Fibroblast of villous mesenchyme (primary cell): ENCODE data around the gene ITGA8. TPM values are rescaled to one million over a fixed set of nuclear protein-coding genes. Genes with fewer than 3 reads are reported as not detected.

ENCODE experiments used
- DNase-seq: peaks from one replicate; pipeline ENCODE4 v3.0.0-alpha.2; 2010; ENCODE audit warnings: low read depth
- H3K4me3 ChIP-seq: 2 replicates; pipeline ENCODE4 v1.5.1; 2011; ENCODE audit warnings: low read depth, mild to moderate bottlenecking, low read length
- total RNA-seq: library from RNA; depleted of rRNA; stranded (reverse); fragments of >200 nt; gene quantifications from 2 replicates; pipeline ENCODE4 v1.2.3, GENCODE V29; 2012
- TF ChIP-seq, protein P1 (sequence below): IDR thresholded peaks from 2 replicates; pipeline ENCODE4 v1.5.1; 2012; ENCODE audit warnings: low read depth, mild to moderate bottlenecking, low read length; ENCODE audit not compliant: insufficient read depth

ITGA8 gene
- total RNA-seq, 1 donor = 1.3 TPM

- TF ChIP-seq, protein P1, sequence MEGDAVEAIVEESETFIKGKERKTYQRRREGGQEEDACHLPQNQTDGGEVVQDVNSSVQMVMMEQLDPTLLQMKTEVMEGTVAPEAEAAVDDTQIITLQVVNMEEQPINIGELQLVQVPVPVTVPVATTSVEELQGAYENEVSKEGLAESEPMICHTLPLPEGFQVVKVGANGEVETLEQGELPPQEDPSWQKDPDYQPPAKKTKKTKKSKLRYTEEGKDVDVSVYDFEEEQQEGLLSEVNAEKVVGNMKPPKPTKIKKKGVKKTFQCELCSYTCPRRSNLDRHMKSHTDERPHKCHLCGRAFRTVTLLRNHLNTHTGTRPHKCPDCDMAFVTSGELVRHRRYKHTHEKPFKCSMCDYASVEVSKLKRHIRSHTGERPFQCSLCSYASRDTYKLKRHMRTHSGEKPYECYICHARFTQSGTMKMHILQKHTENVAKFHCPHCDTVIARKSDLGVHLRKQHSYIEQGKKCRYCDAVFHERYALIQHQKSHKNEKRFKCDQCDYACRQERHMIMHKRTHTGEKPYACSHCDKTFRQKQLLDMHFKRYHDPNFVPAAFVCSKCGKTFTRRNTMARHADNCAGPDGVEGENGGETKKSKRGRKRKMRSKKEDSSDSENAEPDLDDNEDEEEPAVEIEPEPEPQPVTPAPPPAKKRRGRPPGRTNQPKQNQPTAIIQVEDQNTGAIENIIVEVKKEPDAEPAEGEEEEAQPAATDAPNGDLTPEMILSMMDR = no peak
- H3K4me3 ChIP-seq = no peak overlapping the region
- no peak for DNase-seq
Observed at GRCh38 chr10:15737656-15738055, 17.9 kb upstream of the ITGA8 start.

DNA sequence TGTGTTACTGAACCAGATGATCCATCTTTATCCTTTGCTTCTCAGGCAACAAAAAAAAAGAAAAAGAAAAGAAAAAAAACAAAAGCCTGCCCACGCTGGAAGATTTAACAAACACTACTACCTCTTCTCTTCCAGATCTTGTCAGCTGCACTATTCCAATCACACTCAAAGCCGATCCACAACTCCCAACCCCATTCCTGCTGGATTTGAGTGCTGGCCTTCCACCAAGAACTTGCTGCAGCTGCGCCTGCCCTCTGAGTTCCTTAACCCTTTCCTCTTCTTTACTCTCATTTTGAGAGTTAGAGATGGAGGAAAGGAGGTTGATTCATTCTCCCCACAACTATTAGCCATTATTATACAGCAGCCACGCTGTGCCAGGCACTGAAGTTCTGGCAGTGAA, 16.0 kb upstream of the ITGA8 start:
- TF ChIP-seq, protein P1 = no peak
- no peak overlapping the region for H3K4me3 ChIP-seq
- DNase-seq = no peak

DNA sequence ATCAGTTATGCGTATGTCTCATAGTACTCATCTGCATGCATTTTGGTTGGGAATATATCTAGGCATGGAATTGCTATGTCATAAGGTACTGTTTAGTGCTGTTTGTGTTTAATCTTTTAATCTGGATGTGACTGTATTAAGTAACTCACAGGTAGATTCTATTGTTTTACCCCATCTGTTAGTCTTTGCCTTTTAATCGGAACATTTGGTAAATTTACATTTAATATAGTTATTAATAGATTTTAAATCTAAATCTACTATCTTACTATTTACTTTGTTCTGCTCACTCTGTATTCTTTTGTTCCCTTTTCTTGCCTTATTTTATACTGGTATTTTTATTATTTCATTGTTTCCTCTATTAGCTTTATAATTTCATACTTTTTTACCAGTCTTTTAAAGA, 10.6 kb upstream of the ITGA8 start:
- no peak for DNase-seq
- no peak overlapping the region for H3K4me3 ChIP-seq
- TF ChIP-seq, protein P1 = no peak

DNA sequence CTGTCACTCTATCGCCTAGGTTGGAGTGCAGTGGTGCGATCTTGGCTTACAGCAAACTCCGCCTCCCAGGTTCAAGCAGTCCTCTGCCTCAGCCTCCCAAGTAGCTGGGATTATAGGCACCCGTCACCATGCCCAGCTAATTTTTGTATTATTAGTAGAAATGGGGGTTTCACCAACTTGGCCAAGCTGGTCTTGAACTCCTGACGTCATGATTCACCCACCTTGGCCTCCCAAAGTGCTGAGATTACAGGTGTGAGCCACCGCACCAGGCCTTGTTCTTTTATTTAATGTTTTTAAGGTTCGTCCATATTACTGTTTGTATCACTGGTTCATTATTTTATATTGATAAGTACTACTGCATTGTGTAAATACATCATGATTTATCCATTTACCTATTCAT, 10.2 kb upstream of the ITGA8 start:
- TF ChIP-seq, protein P1 = no peak
- H3K4me3 ChIP-seq = no peak overlapping the region
- no peak for DNase-seq

DNA sequence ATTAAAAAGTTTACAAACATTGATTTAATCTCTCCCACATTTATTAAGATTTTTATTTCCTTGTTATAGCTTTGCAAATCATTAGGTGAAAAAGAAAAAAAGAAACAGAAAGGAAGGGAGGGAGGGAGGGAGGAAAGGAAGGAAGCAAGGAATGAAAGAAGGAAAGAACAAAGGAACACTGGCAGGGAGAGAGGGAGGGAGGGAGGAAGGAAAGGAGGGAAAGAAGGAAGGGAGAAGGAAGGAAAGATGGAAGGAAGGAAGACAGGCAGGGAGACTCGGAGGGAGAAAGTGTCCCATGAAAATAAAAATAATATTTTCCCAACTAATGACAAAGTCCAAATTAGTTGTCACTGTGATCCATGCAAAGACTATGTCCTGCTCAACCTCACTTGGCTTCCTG, 6.3 kb upstream of the ITGA8 start:
- TF ChIP-seq, protein P1 = no peak
- H3K4me3 ChIP-seq = no peak overlapping the region
- no peak for DNase-seq

- H3K4me3 ChIP-seq = no peak overlapping the region
- peak; percentile 66 for DNase-seq
- TF ChIP-seq, protein P1 = peak; percentile 71
Observed at GRCh38 chr10:15725603-15726002, 5.9 kb upstream of the ITGA8 start.

- no peak overlapping the region for H3K4me3 ChIP-seq
- TF ChIP-seq, protein P1 = no peak
- DNase-seq = no peak
Observed at GRCh38 chr10:15724683-15725082, 5.0 kb upstream of the ITGA8 start.
